HepG2 (cell line): ENCODE measurements around the gene DNASE1. TPM values are rescaled to one million over a fixed set of nuclear protein-coding genes. Genes with fewer than 3 reads are reported as not detected.

Experiments used
- FOXO1 ChIP-seq: sonication (generic); formaldehyde crosslinking; IDR thresholded peaks from 2 replicates; pipeline ENCODE4 v1.4.0; 2020; ENCODE audit warnings: missing genetic modification reagents
- JARID2 ChIP-seq: sonication (generic); formaldehyde crosslinking; IDR thresholded peaks from 2 replicates; pipeline ENCODE4 v1.8.1; 2023; ENCODE audit warnings: missing genetic modification reagents, inconsistent platforms; ENCODE audit not compliant: insufficient replicate concordance
- MXI1 ChIP-seq: IDR thresholded peaks from 3 replicates; pipeline ENCODE4 v1.6.1; 2012; ENCODE audit warnings: low read depth, low read length, inconsistent platforms, borderline replicate concordance
- PHF5A ChIP-seq: IDR thresholded peaks from one replicate; pipeline ENCODE4 v1.6.1; 2018; ENCODE audit warnings: low read depth, missing genetic modification reagents; ENCODE audit not compliant: unreplicated experiment
- RNF2 ChIP-seq: fragments of 450-650 bp; conservative IDR thresholded peaks from 2 replicates; pipeline ENCODE4 v1.6.1; 2016; ENCODE audit warnings: low read depth
- SIX1 ChIP-seq: sonication (generic); formaldehyde crosslinking; IDR thresholded peaks from 2 replicates; pipeline ENCODE4 v1.4.0; 2020; ENCODE audit warnings: missing genetic modification reagents, borderline replicate concordance
- ZKSCAN8 ChIP-seq: IDR thresholded peaks from 2 replicates; pipeline ENCODE4 v1.6.1; 2016; ENCODE audit warnings: borderline replicate concordance, missing genetic modification reagents, missing compliant biosample characterization
- ZNF383 ChIP-seq: sonication (generic); formaldehyde crosslinking; IDR thresholded peaks from 2 replicates; pipeline ENCODE4 v1.4.0; 2020; ENCODE audit warnings: missing genetic modification reagents, mild to moderate bottlenecking, borderline replicate concordance
- ZNF446 ChIP-seq: sonication (generic); formaldehyde crosslinking; IDR thresholded peaks from 2 replicates; pipeline ENCODE4 v1.5.0; 2020; ENCODE audit warnings: mild to moderate bottlenecking, missing genetic modification reagents
- ZNF777 ChIP-seq: sonication (generic); formaldehyde crosslinking; IDR thresholded peaks from 2 replicates; pipeline ENCODE4 v1.4.0; 2020; ENCODE audit warnings: missing genetic modification reagents
- ZNF816 ChIP-seq: sonication (generic); formaldehyde crosslinking; IDR thresholded peaks from 2 replicates; pipeline ENCODE4 v1.8.0; 2022; ENCODE audit warnings: missing genetic modification reagents, mild to moderate bottlenecking, borderline replicate concordance
- ZNF850 ChIP-seq: sonication (generic); formaldehyde crosslinking; conservative IDR thresholded peaks from 2 replicates; pipeline ENCODE4 v1.9.0; 2021; ENCODE audit warnings: mild to moderate bottlenecking, missing genetic modification reagents
- ZSCAN31 ChIP-seq: sonication (generic); formaldehyde crosslinking; IDR thresholded peaks from 2 replicates; pipeline ENCODE4 v1.5.0; 2020; ENCODE audit warnings: low read depth, mild to moderate bottlenecking, missing genetic modification reagents
- polyA plus RNA-seq, 8 experiments: library from polyadenylated mRNA; depleted of rRNA in 3 of 8; stranded (reverse) in 7 of 8; unstranded in 1 of 8; fragments of >200 nt; fragmentation: Illumina TruSeq in 4 of 8; extraction: Trizol in 4 of 8; gene quantifications; 2 replicates each; pipeline versions ENCODE4 v1.2.1 to v1.2.3, GENCODE V29; 2011 to 2016; ENCODE audit warnings: low read depth in 4 of 8, missing spikeins in 1 of 8, mixed read lengths in 1 of 8; ENCODE audit not compliant: insufficient read depth in 1 of 8
- total RNA-seq, 5 experiments: library from RNA; depleted of rRNA; stranded (reverse); fragments of >200 nt; fragmentation: Illumina TruSeq; extraction: Trizol; gene quantifications; 2 replicates each; pipeline ENCODE4 v1.2.3, GENCODE V29; 2016; ENCODE audit warnings: low read depth in 1 of 5
- TF ChIP-seq, protein P1 (sequence below): sonication (generic); formaldehyde crosslinking; conservative IDR thresholded peaks from 2 replicates; pipeline ENCODE4 v1.4.0; 2020; ENCODE audit warnings: missing genetic modification reagents
- TF ChIP-seq, protein P2 (sequence below): sonication (generic); formaldehyde crosslinking; IDR thresholded peaks from 2 replicates; pipeline ENCODE4 v1.9.0; 2021; ENCODE audit warnings: missing genetic modification reagents, mild to moderate bottlenecking, borderline replicate concordance
- TF ChIP-seq, protein P3 (sequence below): sonication (generic); formaldehyde crosslinking; IDR thresholded peaks from 2 replicates; pipeline ENCODE4 v1.9.0; 2022; ENCODE audit warnings: missing genetic modification reagents, mild to moderate bottlenecking, borderline replicate concordance
- TF ChIP-seq, protein P4 (sequence below): sonication (generic); formaldehyde crosslinking; conservative IDR thresholded peaks from 2 replicates; pipeline ENCODE4 v1.8.1; 2023; ENCODE audit warnings: missing genetic modification reagents
- TF ChIP-seq, protein P5 (sequence below): sonication (generic); formaldehyde crosslinking; IDR thresholded peaks from 2 replicates; pipeline ENCODE4 v1.9.0; 2021; ENCODE audit warnings: missing genetic modification reagents, mild to moderate bottlenecking, borderline replicate concordance
- TF ChIP-seq, protein P6 (sequence below), 2 experiments: sonication (generic) in 1 of 2; formaldehyde crosslinking in 1 of 2; IDR thresholded peaks; 2 replicates each; pipeline versions ENCODE4 v1.4.0 to v1.6.1; 2018 to 2020; ENCODE audit warnings: missing genetic modification reagents in 2 of 2, borderline replicate concordance in 1 of 2, low read depth in 1 of 2, mild to moderate bottlenecking in 1 of 2, missing biosample characterization in 1 of 2

Gene DNASE1
- total and polyA plus RNA-seq, 2 of the 13 experiments (the other 11 are each of a cell fraction or from before 2014, with no cell fraction given) = 7.1 to 11.1 TPM

- TF ChIP-seq, protein P1, sequence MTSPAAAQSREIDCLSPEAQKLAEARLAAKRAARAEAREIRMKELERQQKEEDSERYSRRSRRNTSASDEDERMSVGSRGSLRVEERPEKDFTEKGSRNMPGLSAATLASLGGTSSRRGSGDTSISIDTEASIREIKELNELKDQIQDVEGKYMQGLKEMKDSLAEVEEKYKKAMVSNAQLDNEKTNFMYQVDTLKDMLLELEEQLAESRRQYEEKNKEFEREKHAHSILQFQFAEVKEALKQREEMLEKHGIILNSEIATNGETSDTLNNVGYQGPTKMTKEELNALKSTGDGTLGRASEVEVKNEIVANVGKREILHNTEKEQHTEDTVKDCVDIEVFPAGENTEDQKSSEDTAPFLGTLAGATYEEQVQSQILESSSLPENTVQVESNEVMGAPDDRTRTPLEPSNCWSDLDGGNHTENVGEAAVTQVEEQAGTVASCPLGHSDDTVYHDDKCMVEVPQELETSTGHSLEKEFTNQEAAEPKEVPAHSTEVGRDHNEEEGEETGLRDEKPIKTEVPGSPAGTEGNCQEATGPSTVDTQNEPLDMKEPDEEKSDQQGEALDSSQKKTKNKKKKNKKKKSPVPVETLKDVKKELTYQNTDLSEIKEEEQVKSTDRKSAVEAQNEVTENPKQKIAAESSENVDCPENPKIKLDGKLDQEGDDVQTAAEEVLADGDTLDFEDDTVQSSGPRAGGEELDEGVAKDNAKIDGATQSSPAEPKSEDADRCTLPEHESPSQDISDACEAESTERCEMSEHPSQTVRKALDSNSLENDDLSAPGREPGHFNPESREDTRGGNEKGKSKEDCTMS (CRISPR knock-in tag) = no peak
- TF ChIP-seq SIX1 = no peak
- TF ChIP-seq, protein P2, sequence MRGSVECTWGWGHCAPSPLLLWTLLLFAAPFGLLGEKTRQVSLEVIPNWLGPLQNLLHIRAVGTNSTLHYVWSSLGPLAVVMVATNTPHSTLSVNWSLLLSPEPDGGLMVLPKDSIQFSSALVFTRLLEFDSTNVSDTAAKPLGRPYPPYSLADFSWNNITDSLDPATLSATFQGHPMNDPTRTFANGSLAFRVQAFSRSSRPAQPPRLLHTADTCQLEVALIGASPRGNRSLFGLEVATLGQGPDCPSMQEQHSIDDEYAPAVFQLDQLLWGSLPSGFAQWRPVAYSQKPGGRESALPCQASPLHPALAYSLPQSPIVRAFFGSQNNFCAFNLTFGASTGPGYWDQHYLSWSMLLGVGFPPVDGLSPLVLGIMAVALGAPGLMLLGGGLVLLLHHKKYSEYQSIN (CRISPR knock-in tag) = no peak
- TF ChIP-seq, protein P3, sequence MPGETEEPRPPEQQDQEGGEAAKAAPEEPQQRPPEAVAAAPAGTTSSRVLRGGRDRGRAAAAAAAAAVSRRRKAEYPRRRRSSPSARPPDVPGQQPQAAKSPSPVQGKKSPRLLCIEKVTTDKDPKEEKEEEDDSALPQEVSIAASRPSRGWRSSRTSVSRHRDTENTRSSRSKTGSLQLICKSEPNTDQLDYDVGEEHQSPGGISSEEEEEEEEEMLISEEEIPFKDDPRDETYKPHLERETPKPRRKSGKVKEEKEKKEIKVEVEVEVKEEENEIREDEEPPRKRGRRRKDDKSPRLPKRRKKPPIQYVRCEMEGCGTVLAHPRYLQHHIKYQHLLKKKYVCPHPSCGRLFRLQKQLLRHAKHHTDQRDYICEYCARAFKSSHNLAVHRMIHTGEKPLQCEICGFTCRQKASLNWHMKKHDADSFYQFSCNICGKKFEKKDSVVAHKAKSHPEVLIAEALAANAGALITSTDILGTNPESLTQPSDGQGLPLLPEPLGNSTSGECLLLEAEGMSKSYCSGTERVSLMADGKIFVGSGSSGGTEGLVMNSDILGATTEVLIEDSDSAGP = no peak
- TF ChIP-seq ZNF850 (CRISPR knock-in tag) = no peak
- TF ChIP-seq ZNF446 (CRISPR knock-in tag) = no peak
- TF ChIP-seq FOXO1 = no peak
- TF ChIP-seq, protein P4, sequence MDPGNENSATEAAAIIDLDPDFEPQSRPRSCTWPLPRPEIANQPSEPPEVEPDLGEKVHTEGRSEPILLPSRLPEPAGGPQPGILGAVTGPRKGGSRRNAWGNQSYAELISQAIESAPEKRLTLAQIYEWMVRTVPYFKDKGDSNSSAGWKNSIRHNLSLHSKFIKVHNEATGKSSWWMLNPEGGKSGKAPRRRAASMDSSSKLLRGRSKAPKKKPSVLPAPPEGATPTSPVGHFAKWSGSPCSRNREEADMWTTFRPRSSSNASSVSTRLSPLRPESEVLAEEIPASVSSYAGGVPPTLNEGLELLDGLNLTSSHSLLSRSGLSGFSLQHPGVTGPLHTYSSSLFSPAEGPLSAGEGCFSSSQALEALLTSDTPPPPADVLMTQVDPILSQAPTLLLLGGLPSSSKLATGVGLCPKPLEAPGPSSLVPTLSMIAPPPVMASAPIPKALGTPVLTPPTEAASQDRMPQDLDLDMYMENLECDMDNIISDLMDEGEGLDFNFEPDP (CRISPR knock-in tag) = no peak
- no peak for TF ChIP-seq ZSCAN31 (CRISPR knock-in tag)
- TF ChIP-seq, protein P5, sequence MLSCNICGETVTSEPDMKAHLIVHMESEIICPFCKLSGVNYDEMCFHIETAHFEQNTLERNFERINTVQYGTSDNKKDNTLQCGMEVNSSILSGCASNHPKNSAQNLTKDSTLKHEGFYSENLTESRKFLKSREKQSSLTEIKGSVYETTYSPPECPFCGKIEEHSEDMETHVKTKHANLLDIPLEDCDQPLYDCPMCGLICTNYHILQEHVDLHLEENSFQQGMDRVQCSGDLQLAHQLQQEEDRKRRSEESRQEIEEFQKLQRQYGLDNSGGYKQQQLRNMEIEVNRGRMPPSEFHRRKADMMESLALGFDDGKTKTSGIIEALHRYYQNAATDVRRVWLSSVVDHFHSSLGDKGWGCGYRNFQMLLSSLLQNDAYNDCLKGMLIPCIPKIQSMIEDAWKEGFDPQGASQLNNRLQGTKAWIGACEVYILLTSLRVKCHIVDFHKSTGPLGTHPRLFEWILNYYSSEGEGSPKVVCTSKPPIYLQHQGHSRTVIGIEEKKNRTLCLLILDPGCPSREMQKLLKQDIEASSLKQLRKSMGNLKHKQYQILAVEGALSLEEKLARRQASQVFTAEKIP (CRISPR knock-in tag) = no peak
- no peak for TF ChIP-seq ZKSCAN8
- TF ChIP-seq ZNF777 (CRISPR knock-in tag) = no peak
- no peak for TF ChIP-seq ZNF816 (CRISPR knock-in tag)
- TF ChIP-seq PHF5A (CRISPR knock-in tag) = no peak
- TF ChIP-seq MXI1 = peak; percentile 15; the same call in 1 of the 3 replicates
- no peak for TF ChIP-seq RNF2
- no peak for TF ChIP-seq ZNF383 (CRISPR knock-in tag)
- TF ChIP-seq JARID2 (CRISPR knock-in tag) = no peak
- TF ChIP-seq, protein P6, sequence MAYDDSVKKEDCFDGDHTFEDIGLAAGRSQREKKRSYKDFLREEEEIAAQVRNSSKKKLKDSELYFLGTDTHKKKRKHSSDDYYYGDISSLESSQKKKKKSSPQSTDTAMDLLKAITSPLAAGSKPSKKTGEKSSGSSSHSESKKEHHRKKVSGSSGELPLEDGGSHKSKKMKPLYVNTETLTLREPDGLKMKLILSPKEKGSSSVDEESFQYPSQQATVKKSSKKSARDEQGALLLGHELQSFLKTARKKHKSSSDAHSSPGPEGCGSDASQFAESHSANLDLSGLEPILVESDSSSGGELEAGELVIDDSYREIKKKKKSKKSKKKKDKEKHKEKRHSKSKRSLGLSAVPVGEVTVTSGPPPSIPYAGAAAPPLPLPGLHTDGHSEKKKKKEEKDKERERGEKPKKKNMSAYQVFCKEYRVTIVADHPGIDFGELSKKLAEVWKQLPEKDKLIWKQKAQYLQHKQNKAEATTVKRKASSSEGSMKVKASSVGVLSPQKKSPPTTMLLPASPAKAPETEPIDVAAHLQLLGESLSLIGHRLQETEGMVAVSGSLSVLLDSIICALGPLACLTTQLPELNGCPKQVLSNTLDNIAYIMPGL (CRISPR knock-in tag; IDR thresholded peaks at IDR 0.05; ENCODE audit: borderline replicate concordance in 1 of 2, low read depth in 1 of 2) = peak in 1 of 2 experiments; percentile 67; a peak in 2 of 4 replicates
Measured at GRCh38 chr16:3690470-3690928, 36.0 kb downstream of the DNASE1 start (continued).
